BE2C (cell line): ENCODE results near the gene OR2T2.
"Not testable (repeated sequence)": the region's sequence is repeated elsewhere in the genome, so short reads cannot be mapped to it uniquely, and the experiment has no call there.

Experiments used
- DNase-seq: peaks from one replicate; pipeline ENCODE4 v3.0.0-alpha.2; 2020
- H3K27me3 ChIP-seq: fragments of 250-450 bp; sonication (Bioruptor Pico); 2 replicates; pipeline ENCODE4 v1.5.1; 2020; ENCODE audit warnings: mild to moderate bottlenecking
- H3K36me3 ChIP-seq: fragments of 250-450 bp; sonication (Bioruptor Pico); 2 replicates; pipeline ENCODE4 v1.5.1; 2020; ENCODE audit warnings: mild to moderate bottlenecking
- H3K4me1 ChIP-seq: fragments of 250-450 bp; sonication (Bioruptor Pico); 2 replicates; pipeline ENCODE4 v1.5.1; 2020
- H3K4me3 ChIP-seq: 2 replicates; pipeline ENCODE4 v1.5.1; 2011; ENCODE audit warnings: low read depth, low read length
- H3K9me3 ChIP-seq: fragments of 250-450 bp; sonication (Bioruptor Pico); 2 replicates; pipeline ENCODE4 v1.5.1; 2020
- TF ChIP-seq, protein P1 (sequence below): IDR thresholded peaks from 2 replicates; pipeline ENCODE4 v1.5.1; 2012; ENCODE audit warnings: mild to moderate bottlenecking, low read depth, low read length

OR2T2 gene

DNA sequence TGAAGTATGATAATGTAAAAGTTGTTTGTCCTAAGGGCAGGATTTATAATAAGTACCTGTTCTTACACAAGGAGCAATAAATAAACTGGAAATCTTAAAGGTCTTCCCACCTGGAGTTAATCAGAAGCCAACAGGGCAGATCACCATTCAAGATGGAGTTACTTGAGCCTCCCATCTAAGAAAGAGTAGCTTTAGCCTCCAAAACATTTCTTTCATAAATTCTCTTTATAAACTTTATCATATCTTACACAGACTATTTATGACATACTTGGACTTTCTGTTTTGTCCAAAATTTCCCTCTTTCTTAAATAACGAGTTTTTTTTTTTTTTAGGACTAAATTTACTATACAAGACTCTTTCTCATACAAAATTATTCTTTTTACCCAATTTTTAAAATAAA is 24.1 kb upstream of the OR2T2 start:
- H3K4me1 ChIP-seq = no peaks in the 10 kb centered on the region
- H3K36me3 ChIP-seq = no peaks in the 10 kb centered on the region
- DNase-seq = no peak
- H3K27me3 ChIP-seq = no peaks in the 10 kb centered on the region
- TF ChIP-seq, protein P1, sequence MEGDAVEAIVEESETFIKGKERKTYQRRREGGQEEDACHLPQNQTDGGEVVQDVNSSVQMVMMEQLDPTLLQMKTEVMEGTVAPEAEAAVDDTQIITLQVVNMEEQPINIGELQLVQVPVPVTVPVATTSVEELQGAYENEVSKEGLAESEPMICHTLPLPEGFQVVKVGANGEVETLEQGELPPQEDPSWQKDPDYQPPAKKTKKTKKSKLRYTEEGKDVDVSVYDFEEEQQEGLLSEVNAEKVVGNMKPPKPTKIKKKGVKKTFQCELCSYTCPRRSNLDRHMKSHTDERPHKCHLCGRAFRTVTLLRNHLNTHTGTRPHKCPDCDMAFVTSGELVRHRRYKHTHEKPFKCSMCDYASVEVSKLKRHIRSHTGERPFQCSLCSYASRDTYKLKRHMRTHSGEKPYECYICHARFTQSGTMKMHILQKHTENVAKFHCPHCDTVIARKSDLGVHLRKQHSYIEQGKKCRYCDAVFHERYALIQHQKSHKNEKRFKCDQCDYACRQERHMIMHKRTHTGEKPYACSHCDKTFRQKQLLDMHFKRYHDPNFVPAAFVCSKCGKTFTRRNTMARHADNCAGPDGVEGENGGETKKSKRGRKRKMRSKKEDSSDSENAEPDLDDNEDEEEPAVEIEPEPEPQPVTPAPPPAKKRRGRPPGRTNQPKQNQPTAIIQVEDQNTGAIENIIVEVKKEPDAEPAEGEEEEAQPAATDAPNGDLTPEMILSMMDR = no peak
- no peak overlapping the region for H3K4me3 ChIP-seq
- H3K9me3 ChIP-seq = no peaks in the 10 kb centered on the region; the same call in 1 of the 2 replicates

DNA sequence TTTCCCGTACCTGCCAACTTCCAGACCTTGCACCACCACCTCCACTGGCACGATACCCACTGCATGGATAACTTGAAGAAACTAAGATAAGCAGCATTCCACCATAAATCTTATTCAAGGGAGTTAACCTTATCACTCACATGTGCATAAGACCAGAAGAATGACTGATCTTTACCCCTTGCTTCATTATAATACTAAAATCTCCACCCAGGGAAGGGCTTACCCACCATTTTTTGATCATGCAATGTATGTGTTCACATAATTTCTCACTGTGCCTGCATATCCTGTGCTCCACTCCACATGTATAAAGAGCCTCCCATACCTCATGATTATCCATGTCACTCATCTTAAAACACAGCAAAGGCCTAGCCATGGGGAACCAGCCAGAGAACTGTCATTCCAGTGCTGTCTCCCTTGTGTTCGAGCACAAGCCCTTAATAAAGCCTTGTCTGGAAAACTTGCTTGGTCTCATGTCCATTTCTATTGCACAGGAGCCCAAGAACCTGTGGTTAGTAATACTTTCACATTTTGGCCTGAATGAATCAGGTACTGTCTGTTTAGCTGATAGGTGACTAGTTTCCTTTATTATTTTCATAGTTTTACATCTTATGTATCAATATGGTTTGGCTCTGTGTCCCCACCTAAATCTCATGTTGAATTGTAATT is 17.8 kb upstream of the OR2T2 start:
- H3K9me3 ChIP-seq, H3K27me3 ChIP-seq, DNase-seq, H3K36me3 ChIP-seq, H3K4me3 ChIP-seq, H3K4me1 ChIP-seq: not testable (repeated sequence)

DNA sequence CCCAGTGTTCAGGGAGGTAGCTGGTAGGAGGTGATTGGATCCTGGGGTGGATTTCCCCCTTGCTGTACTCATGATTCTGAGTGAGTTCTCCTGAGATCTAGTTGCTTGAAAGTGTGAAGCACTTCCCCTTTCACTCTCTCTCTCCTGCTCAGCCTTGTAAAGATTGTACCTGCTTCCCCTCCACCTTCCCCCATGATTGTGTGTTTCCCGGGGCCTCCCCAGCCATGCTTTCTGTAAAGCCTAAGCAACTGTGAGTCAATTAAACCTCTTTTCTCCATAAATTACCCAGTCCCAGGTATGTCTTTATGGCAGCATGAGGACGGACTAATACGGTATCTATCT is 17.3 kb upstream of the OR2T2 start:
- H3K27me3 ChIP-seq, H3K36me3 ChIP-seq, DNase-seq, H3K4me3 ChIP-seq, H3K9me3 ChIP-seq, H3K4me1 ChIP-seq: not testable (repeated sequence)

DNA sequence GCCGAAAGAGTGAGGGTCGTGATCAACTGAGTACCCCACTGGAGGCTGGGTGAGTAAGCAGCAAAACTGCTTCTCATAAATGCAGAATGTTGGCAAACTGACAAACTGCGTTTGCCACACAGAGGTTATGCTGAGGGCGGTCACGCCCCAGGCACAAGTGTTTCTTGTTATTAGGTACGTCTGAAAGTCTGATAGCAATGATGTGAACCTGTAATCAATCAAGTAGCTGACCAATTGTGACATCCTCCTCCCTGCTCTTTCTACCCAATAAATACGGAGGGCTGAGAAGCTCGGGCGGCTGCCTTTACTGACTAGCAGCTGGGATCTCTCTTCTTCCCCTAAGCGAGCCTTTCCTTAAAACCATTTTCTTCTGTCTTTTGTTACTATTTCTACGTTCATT is 13.8 kb upstream of the OR2T2 start:
- H3K4me1 ChIP-seq, H3K27me3 ChIP-seq, H3K36me3 ChIP-seq, DNase-seq, H3K9me3 ChIP-seq, H3K4me3 ChIP-seq: not testable (repeated sequence)

GRCh38 chr1:248432201-248432600 is 13.2 kb upstream of the OR2T2 start:
- not testable (repeated sequence) for H3K4me3 ChIP-seq, DNase-seq, H3K27me3 ChIP-seq, H3K9me3 ChIP-seq, H3K36me3 ChIP-seq, H3K4me1 ChIP-seq

- H3K36me3 ChIP-seq, H3K4me3 ChIP-seq, H3K27me3 ChIP-seq, H3K9me3 ChIP-seq, DNase-seq, H3K4me1 ChIP-seq: not testable (repeated sequence)
Observed at GRCh38 chr1:248433811-248434415, 11.5 kb upstream of the OR2T2 start.

DNA sequence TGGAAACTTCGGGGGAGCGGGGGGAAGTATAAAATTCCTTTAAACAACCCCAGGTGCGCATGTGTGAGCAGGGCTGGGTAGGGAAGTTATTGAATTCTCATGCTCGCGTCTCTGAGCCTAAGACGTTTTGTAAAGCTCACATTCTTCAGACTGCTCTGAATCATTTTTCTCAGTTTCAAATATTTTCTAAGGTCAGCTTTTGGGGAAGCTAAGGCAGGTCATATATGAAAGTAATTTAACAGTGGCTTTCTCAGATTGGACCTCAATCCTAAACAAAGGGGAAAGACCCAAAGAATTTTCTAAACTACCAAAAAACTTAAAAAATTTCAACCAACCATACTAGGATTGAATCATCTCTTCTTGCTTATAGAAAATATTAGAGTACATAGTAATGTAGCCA is 10.5 kb upstream of the OR2T2 start:
- H3K4me3 ChIP-seq, H3K4me1 ChIP-seq, H3K9me3 ChIP-seq, H3K27me3 ChIP-seq, H3K36me3 ChIP-seq, DNase-seq: not testable (repeated sequence)

DNA sequence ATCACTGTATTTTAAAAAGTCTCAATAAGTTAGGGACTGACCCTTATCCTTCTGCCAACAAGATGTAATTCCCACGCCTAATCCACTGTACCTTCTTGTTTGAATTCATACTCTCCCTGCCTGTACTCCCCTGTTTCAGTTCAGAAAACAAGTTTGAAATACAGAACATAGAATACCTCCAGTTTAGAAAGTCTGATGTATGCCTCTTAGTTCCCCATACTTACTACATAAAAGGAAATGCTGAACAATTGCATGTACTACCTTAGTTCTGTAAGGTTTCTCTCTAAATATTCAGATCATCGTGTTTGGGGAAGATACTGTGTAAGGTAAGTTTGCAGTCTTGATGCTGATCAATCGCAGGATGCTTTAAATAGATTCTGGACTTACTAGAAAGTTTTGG is 9.1 kb upstream of the OR2T2 start:
- H3K36me3 ChIP-seq, H3K4me1 ChIP-seq, DNase-seq, H3K9me3 ChIP-seq, H3K4me3 ChIP-seq, H3K27me3 ChIP-seq: not testable (repeated sequence)

- not testable (repeated sequence) for H3K4me3 ChIP-seq, H3K36me3 ChIP-seq, H3K4me1 ChIP-seq, H3K27me3 ChIP-seq, H3K9me3 ChIP-seq, DNase-seq
Observed at GRCh38 chr1:248438668-248439067, 6.8 kb upstream of the OR2T2 start.

GRCh38 chr1:248439283-248439682 is 6.2 kb upstream of the OR2T2 start:
- DNase-seq, H3K36me3 ChIP-seq, H3K4me3 ChIP-seq, H3K4me1 ChIP-seq, H3K27me3 ChIP-seq, H3K9me3 ChIP-seq: not testable (repeated sequence)

DNA sequence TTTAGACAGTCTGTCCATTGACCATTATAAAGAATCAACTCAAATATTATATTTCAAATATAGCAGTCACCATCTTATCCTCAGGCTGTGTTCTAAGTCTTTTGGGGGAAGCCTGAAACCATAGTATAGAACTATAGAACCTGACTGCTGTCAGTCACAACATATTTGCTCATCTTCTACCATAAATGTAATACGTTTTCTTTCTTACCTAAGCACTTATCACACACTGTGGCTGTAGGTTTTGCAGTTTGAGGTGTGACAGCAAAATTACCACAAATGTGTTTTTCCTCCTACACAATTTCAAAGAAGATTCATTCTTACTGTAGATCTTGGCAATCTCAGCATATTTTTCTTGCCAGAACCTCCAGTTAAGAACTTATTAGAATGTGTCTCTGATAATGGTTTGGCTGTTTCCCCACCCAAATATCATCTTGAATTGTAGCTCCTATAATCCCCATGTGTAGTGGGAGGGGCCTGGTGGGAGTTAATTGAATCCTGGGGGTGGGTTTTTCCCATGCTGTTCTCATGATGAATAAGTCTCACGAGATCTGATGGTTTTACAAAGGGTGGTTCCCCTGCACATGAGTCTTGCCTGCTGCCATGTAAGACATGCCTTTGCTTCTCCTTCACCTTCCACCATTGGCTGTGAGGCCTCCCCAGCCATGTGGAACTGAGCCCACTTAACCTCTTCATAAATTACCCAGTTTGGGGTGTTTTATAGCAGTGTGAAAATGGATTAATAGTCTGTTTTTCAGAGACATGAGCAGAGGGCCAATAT is 2.7 kb upstream of the OR2T2 start:
- DNase-seq, H3K27me3 ChIP-seq, H3K9me3 ChIP-seq, H3K4me1 ChIP-seq, H3K4me3 ChIP-seq, H3K36me3 ChIP-seq: not testable (repeated sequence)

DNA sequence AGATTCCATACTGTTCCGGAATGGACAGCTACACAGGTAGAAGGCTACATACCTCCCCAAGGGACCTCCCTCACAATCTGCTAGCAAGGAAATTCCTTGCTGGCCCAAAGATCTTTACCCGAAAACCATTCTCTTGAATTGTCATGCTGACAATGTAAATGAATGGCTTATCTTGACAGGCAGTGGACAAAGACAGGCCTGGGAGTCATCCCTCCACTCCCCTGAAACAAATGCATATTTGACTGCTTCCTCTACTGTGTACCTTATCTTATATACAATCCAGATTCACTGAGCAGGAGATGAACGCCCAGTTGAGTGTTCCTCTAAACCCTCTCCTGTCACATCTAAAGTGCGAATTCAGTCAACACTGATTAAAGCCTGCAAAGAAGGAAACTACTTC is 834 bp upstream of the OR2T2 start:
- not testable (repeated sequence) for H3K9me3 ChIP-seq, DNase-seq, H3K4me3 ChIP-seq, H3K4me1 ChIP-seq, H3K36me3 ChIP-seq, H3K27me3 ChIP-seq

GRCh38 chr1:248448409-248449074 is 3.1 kb downstream of the OR2T2 start:
- H3K27me3 ChIP-seq, H3K4me1 ChIP-seq, DNase-seq, H3K9me3 ChIP-seq, H3K36me3 ChIP-seq, H3K4me3 ChIP-seq: not testable (repeated sequence)

- not testable (repeated sequence) for H3K36me3 ChIP-seq, H3K4me1 ChIP-seq, H3K27me3 ChIP-seq, H3K9me3 ChIP-seq, H3K4me3 ChIP-seq, DNase-seq
Observed at GRCh38 chr1:248449821-248450465, 4.5 kb downstream of the OR2T2 start.
